ENCODE results near the gene UFD1.

UFD1 gene

GRCh38 chr22:19478901-19479354, at the start of gene UFD1:
TSS of gene UFD1 (minus strand) at chr22:19479193. CDS start at chr22:19479085, 108 bp downstream.
- DNase-seq (ENCODE audit: low read depth in 1 of 2, low spot score in 1 of 2): peak; percentile 58 to 67

- no peak for DNase-seq (ENCODE audit: low read depth in 1 of 2, low spot score in 1 of 2)
Observed at GRCh38 chr22:19527861-19528417, 48.9 kb upstream of the UFD1 start.

- DNase-seq (ENCODE audit: low read depth in 1 of 2, low spot score in 1 of 2): no peak
Observed at GRCh38 chr22:19527321-19527721, 48.3 kb upstream of the UFD1 start.

GRCh38 chr22:19526702-19527111, 47.7 kb upstream of the UFD1 start:
- no peak for DNase-seq (ENCODE audit: low read depth in 1 of 2, low spot score in 1 of 2)

GRCh38 chr22:19526076-19526701, 47.2 kb upstream of the UFD1 start:
- no peak for DNase-seq (ENCODE audit: low read depth in 1 of 2, low spot score in 1 of 2)

GRCh38 chr22:19525666-19526065, 46.7 kb upstream of the UFD1 start:
- no peak for DNase-seq (ENCODE audit: low read depth in 1 of 2, low spot score in 1 of 2)

GRCh38 chr22:19525116-19525660, 46.2 kb upstream of the UFD1 start:
- no peak for DNase-seq (ENCODE audit: low read depth in 1 of 2, low spot score in 1 of 2)

GRCh38 chr22:19524170-19525115, 45.5 kb upstream of the UFD1 start, which contains the start of gene CLDN5:
TSS of gene CLDN5 (minus strand) at chr22:19524410. CDS start at chr22:19524255, 155 bp downstream.
- no peak for DNase-seq (ENCODE audit: low read depth in 1 of 2, low spot score in 1 of 2)

GRCh38 chr22:19523240-19524169, 44.5 kb upstream of the UFD1 start:
- DNase-seq (ENCODE audit: low read depth in 1 of 2, low spot score in 1 of 2): no peak

- no peak for DNase-seq (ENCODE audit: low read depth in 1 of 2, low spot score in 1 of 2)
Observed at GRCh38 chr22:19522881-19523239, 43.9 kb upstream of the UFD1 start.

- DNase-seq (ENCODE audit: low read depth in 1 of 2, low spot score in 1 of 2): no peak
Observed at GRCh38 chr22:19522190-19522880, 43.3 kb upstream of the UFD1 start.

GRCh38 chr22:19520566-19521305, 41.7 kb upstream of the UFD1 start:
- DNase-seq (ENCODE audit: low read depth in 1 of 2, low spot score in 1 of 2): no peak

GRCh38 chr22:19520007-19520406, 41.0 kb upstream of the UFD1 start:
- no peak for DNase-seq (ENCODE audit: low read depth in 1 of 2, low spot score in 1 of 2)

GRCh38 chr22:19519041-19519926, 40.3 kb upstream of the UFD1 start:
- no peak for DNase-seq (ENCODE audit: low read depth in 1 of 2, low spot score in 1 of 2)

GRCh38 chr22:19518635-19519034, 39.6 kb upstream of the UFD1 start:
- no peak for DNase-seq (ENCODE audit: low read depth in 1 of 2, low spot score in 1 of 2)

- DNase-seq (ENCODE audit: low read depth in 1 of 2, low spot score in 1 of 2): no peak
Observed at GRCh38 chr22:19517919-19518611, 39.1 kb upstream of the UFD1 start.

GRCh38 chr22:19517171-19517500, 38.1 kb upstream of the UFD1 start:
- DNase-seq (ENCODE audit: low read depth in 1 of 2, low spot score in 1 of 2): no peak

All from stimulated activated CD4-positive, alpha-beta T cell treated with anti-CD3 and anti-CD28 coated beads, Interleukin-15, amount 100 ng/mL, for 1 hour (primary cell).